Neutrophil (primary cell): ENCODE data around the gene SLC2A5.

Experiments used
- H3K27ac ChIP-seq: fragments of 200-600 bp; sonication (generic); 2 replicates; pipeline ENCODE4 v1.5.1; 2016; ENCODE audit warnings: mild to moderate bottlenecking, moderate library complexity
- H3K27me3 ChIP-seq: fragments of 200-600 bp; sonication (generic); 2 replicates; pipeline ENCODE4 v1.6.0; 2016; ENCODE audit warnings: mild to moderate bottlenecking
- H3K36me3 ChIP-seq: fragments of 200-600 bp; sonication (generic); 2 replicates; pipeline ENCODE4 v1.5.1; 2017
- H3K4me1 ChIP-seq, 2 experiments: fragments of 200-600 bp in 1 of 2; sonication (generic) in 1 of 2; 1 replicate in 1 of 2; 2 replicates in 1 of 2; pipeline versions ENCODE4 v1.5.1 to v1.6.1; 2013 to 2016; ENCODE audit warnings: low read depth in 1 of 2, low read length in 1 of 2, mild to moderate bottlenecking in 1 of 2, moderate library complexity in 1 of 2; ENCODE audit not compliant: control insufficient read depth in 1 of 2, insufficient read depth in 1 of 2
- H3K4me3 ChIP-seq, 2 experiments: fragments of 200-600 bp in 1 of 2; sonication (generic) in 1 of 2; 1 replicate in 1 of 2; 2 replicates in 1 of 2; pipeline ENCODE4 v1.5.1; 2013 to 2016; ENCODE audit warnings: low read depth in 1 of 2, low read length in 1 of 2, mild to moderate bottlenecking in 1 of 2, moderate library complexity in 1 of 2
- H3K9me3 ChIP-seq: fragments of 200-600 bp; sonication (generic); 2 replicates; pipeline ENCODE4 v1.5.1; 2016
- CTCF ChIP-seq: fragments of 200-600 bp; sonication (generic); IDR thresholded peaks from 2 replicates; pipeline ENCODE4 v1.5.1; 2016; ENCODE audit warnings: antibody characterized with exemption

Gene SLC2A5

GRCh38 chr1:9105336-9105867 is 36.0 kb upstream of the SLC2A5 start:
- Histone ChIP-seq H3K36me3 (peaks cover 9% of the 10 kb centered on the region), H3K27ac (no peak overlapping the region), H3K9me3 (no peaks in the 10 kb centered on the region), H3K27me3 (no peaks in the 10 kb centered on the region), H3K4me3 (no peak overlapping the region), H3K4me1 (no peaks in the 10 kb centered on the region)
- no peak for TF ChIP-seq CTCF

- Histone ChIP-seq H3K4me3 (no peak overlapping the region), H3K27ac (no peak overlapping the region), H3K36me3 (peaks cover 9% of the 10 kb centered on the region), H3K27me3 (no peaks in the 10 kb centered on the region), H3K9me3 (no peaks in the 10 kb centered on the region), H3K4me1 (no peaks in the 10 kb centered on the region)
- TF ChIP-seq CTCF, result peak; percentile 69
Observed at GRCh38 chr1:9101510-9102146, 32.2 kb upstream of the SLC2A5 start.

GRCh38 chr1:9100471-9101043 is 31.1 kb upstream of the SLC2A5 start:
- H3K4me3 ChIP-seq, result no peak overlapping the region
- H3K36me3 ChIP-seq, result peaks cover 9% of the 10 kb centered on the region
- H3K27me3 ChIP-seq, result no peaks in the 10 kb centered on the region
- H3K27ac ChIP-seq, result no peak overlapping the region
- H3K9me3 ChIP-seq, result no peaks in the 10 kb centered on the region
- no peak for TF ChIP-seq CTCF
- no peaks in the 10 kb centered on the region for H3K4me1 ChIP-seq

- H3K9me3 ChIP-seq, result no peaks in the 10 kb centered on the region
- TF ChIP-seq CTCF, result no peak
- H3K36me3 ChIP-seq, result peaks cover 9% of the 10 kb centered on the region
- H3K4me3 ChIP-seq, result no peak overlapping the region
- peaks cover 0 to 1% of the 10 kb centered on the region in 2 experiments for H3K4me1 ChIP-seq
- no peaks in the 10 kb centered on the region for H3K27me3 ChIP-seq
- H3K27ac ChIP-seq, result no peak overlapping the region
Observed at GRCh38 chr1:9099555-9099954, 30.1 kb upstream of the SLC2A5 start.

- no peak for TF ChIP-seq CTCF
- H3K4me1 ChIP-seq, result peaks cover 14 to 16% of the 10 kb centered on the region in 2 experiments
- H3K36me3 ChIP-seq, result no peaks in the 10 kb centered on the region
- H3K4me3 ChIP-seq, result no peak overlapping the region
- H3K27me3 ChIP-seq, result no peaks in the 10 kb centered on the region
- H3K9me3 ChIP-seq, result no peaks in the 10 kb centered on the region
- H3K27ac ChIP-seq, result no peak overlapping the region
Observed at GRCh38 chr1:9097947-9098705, 28.7 kb upstream of the SLC2A5 start.
